Measurements from ENCODE around the gene FGFR2. TPM values are rescaled to one million over a fixed set of nuclear protein-coding genes. Genes with fewer than 3 reads are reported as not detected.

The FGFR2 gene
- total RNA-seq, 1 experiment from 2014 or later, result 19.7 TPM

DNA sequence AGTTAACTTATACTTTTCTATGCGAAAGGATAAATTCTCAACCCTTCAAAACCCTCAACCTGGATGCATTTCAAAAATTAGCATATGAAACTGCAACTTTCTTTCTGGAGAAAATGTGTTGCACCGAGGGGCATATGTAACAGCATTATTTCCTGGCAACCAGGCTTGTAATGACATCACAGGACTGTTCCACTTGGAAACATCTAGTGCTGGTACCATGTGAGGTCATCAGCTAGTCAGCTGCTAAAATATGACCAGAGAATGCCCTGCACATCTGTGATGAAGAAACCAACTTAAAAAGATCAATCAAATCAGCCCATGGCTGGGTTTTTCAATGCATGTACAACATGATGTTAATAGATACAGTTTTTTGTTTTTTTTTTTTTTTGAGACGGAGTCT is 40.0 kb downstream of the FGFR2 start:
- Histone ChIP-seq H3K36me3 (ENCODE audit: control insufficient read depth in 1 of 2, insufficient read depth in 2 of 2, low read length in 2 of 2) (no peaks in the 10 kb centered on the region), H2AFZ (ENCODE audit: low read depth, low read length, poor library complexity, severe bottlenecking) (no peak overlapping the region), H3K4me3 (replicated peaks in 1 of 2; ENCODE audit: low read depth in 1 of 2, low read length in 2 of 2) (no peak overlapping the region), H3K4me2 (ENCODE audit: low read length) (no peak overlapping the region), H3K9ac (ENCODE audit: low read length) (no peak overlapping the region), H3K27me3 (ENCODE audit: insufficient read depth, low read length) (no peaks in the 10 kb centered on the region), H3K79me2 (ENCODE audit: insufficient read depth, low read length) (no peaks in the 10 kb centered on the region), H3K9me2 (ENCODE audit: insufficient read depth) (no peaks in the 10 kb centered on the region), H3K9me3 (ENCODE audit: control insufficient read depth in 1 of 2, insufficient read depth in 1 of 2, low read depth in 1 of 2, low read length in 2 of 2) (no peaks in the 10 kb centered on the region), H4K20me1 (ENCODE audit: insufficient read depth) (no peaks in the 10 kb centered on the region), H3K4me1 (ENCODE audit: control insufficient read depth in 1 of 2, insufficient read depth in 2 of 2, low read length in 2 of 2) (peaks cover 10 to 16% of the 10 kb centered on the region in 2 experiments), H3K27ac (ENCODE audit: low read depth, low read length) (no peak overlapping the region)
- ChIA-PET POLR2A (no interaction called here), CTCF (interaction anchor here (0.7 kb wide), 1 partner anchor 30 kb away, joined by 3 read pairs; no protein-coding TSS in a partner anchor), RAD21 (ENCODE audit: low non-redundant PET in 1 of 2, low total read pairs in 2 of 2, uncharacterized antibody in 2 of 2, unreplicated experiment in 2 of 2) (no interaction called here)
- ATAC-seq, result no peak
- TF ChIP-seq EZH2phosphoT487 (IDR thresholded peaks at IDR 0.05; ENCODE audit: borderline replicate concordance) (no peak), EGR1 (IDR thresholded peaks at IDR 0.05; ENCODE audit: low read depth) (no peak), EZH2 (IDR thresholded peaks at IDR 0.05) (no peak), TCF7L2 (IDR thresholded peaks at IDR 0.05; ENCODE audit: borderline replicate concordance, extremely low read depth, insufficient read depth, insufficient read length) (no peak), SRF (IDR thresholded peaks at IDR 0.05; ENCODE audit: low read depth) (no peak), CBX3 (IDR thresholded peaks at IDR 0.05; ENCODE audit: low read depth) (no peak), CEBPB (IDR thresholded peaks at IDR 0.05; ENCODE audit: low read depth) (no peak)
- intact Hi-C loops (cut with micrococcal nuclease), result no loop called here
- BruUV-seq (replicated peaks), result no TSS peak
- no peak for DNase-seq (ENCODE audit: low read depth, low spot score)

- CTCF ChIA-PET, result no interaction called here
- no peak overlapping the region for H2AFZ ChIP-seq (ENCODE audit: low read depth, low read length, poor library complexity, severe bottlenecking)
- no peak overlapping the region for H3K9ac ChIP-seq (ENCODE audit: low read length)
- no peak for DNase-seq (ENCODE audit: low read depth, low spot score)
- RAD21 ChIA-PET (ENCODE audit: low non-redundant PET in 1 of 2, low total read pairs in 2 of 2, uncharacterized antibody in 2 of 2, unreplicated experiment in 2 of 2), result no interaction called here
- TF ChIP-seq MAX (IDR thresholded peaks at IDR 0.05), result no peak
- no peak for TF ChIP-seq ELF1 (IDR thresholded peaks at IDR 0.05; ENCODE audit: borderline replicate concordance, low read depth)
- TF ChIP-seq RAD21 (IDR thresholded peaks at IDR 0.05; ENCODE audit: low read depth), result no peak
- no peak for TF ChIP-seq POLR2A (IDR thresholded peaks at IDR 0.05; ENCODE audit: borderline replicate concordance, extremely low read depth, insufficient read depth, insufficient read length)
- no peak for TF ChIP-seq EZH2phosphoT487 (IDR thresholded peaks at IDR 0.05; ENCODE audit: borderline replicate concordance)
- TF ChIP-seq, protein P1, sequence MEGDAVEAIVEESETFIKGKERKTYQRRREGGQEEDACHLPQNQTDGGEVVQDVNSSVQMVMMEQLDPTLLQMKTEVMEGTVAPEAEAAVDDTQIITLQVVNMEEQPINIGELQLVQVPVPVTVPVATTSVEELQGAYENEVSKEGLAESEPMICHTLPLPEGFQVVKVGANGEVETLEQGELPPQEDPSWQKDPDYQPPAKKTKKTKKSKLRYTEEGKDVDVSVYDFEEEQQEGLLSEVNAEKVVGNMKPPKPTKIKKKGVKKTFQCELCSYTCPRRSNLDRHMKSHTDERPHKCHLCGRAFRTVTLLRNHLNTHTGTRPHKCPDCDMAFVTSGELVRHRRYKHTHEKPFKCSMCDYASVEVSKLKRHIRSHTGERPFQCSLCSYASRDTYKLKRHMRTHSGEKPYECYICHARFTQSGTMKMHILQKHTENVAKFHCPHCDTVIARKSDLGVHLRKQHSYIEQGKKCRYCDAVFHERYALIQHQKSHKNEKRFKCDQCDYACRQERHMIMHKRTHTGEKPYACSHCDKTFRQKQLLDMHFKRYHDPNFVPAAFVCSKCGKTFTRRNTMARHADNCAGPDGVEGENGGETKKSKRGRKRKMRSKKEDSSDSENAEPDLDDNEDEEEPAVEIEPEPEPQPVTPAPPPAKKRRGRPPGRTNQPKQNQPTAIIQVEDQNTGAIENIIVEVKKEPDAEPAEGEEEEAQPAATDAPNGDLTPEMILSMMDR (IDR thresholded peaks at IDR 0.05 in 2 of 3, conservative IDR thresholded peaks at IDR 0.05 in 1 of 3; ENCODE audit: borderline replicate concordance in 1 of 3, insufficient read depth in 1 of 3, low read depth in 2 of 3, low read length in 2 of 3), result no peak
- TF ChIP-seq SIN3A (IDR thresholded peaks at IDR 0.05; ENCODE audit: low read depth), result no peak
- no peak for TF ChIP-seq CBX3 (IDR thresholded peaks at IDR 0.05; ENCODE audit: low read depth)
- no peak for TF ChIP-seq YY1 (IDR thresholded peaks at IDR 0.05; ENCODE audit: extremely low read depth, insufficient replicate concordance, low read depth, low read length)
- TF ChIP-seq REST (IDR thresholded peaks at IDR 0.05; ENCODE audit: low read depth), result no peak
- TF ChIP-seq EZH2 (IDR thresholded peaks at IDR 0.05), result no peak
- TF ChIP-seq FOSL1 (IDR thresholded peaks at IDR 0.05; ENCODE audit: low read depth), result no peak
- POLR2A ChIA-PET, result no interaction called here
- no peaks in the 10 kb centered on the region for H3K79me2 ChIP-seq (ENCODE audit: insufficient read depth, low read length)
- H3K27me3 ChIP-seq (ENCODE audit: insufficient read depth, low read length), result no peaks in the 10 kb centered on the region
- intact Hi-C loops (cut with micrococcal nuclease), result no loop called here
- no peak for ATAC-seq
- no peaks in the 10 kb centered on the region for H4K20me1 ChIP-seq (ENCODE audit: insufficient read depth)
- no peaks in the 10 kb centered on the region for H3K36me3 ChIP-seq (ENCODE audit: control insufficient read depth in 1 of 2, insufficient read depth in 2 of 2, low read length in 2 of 2)
- H3K27ac ChIP-seq (ENCODE audit: low read depth, low read length), result no peak overlapping the region
- no peaks in the 10 kb centered on the region for H3K9me3 ChIP-seq (ENCODE audit: control insufficient read depth in 1 of 2, insufficient read depth in 1 of 2, low read depth in 1 of 2, low read length in 2 of 2)
- no peak overlapping the region for H3K4me3 ChIP-seq (replicated peaks in 1 of 2; ENCODE audit: low read depth in 1 of 2, low read length in 2 of 2)
- H3K4me1 ChIP-seq (ENCODE audit: control insufficient read depth in 1 of 2, insufficient read depth in 2 of 2, low read length in 2 of 2), result peaks cover 10 to 21% of the 10 kb centered on the region in 2 experiments
- H3K4me2 ChIP-seq (ENCODE audit: low read length), result no peak overlapping the region
- BruUV-seq (replicated peaks), result no TSS peak
- H3K9me2 ChIP-seq (ENCODE audit: insufficient read depth), result no peaks in the 10 kb centered on the region
Observed at GRCh38 chr10:121556918-121557573, 41.2 kb downstream of the FGFR2 start.
